Measurements from ENCODE around the gene VPS33A.

VPS33A gene

GRCh38 chr12:122185494-122186082 is 80.7 kb downstream of the VPS33A start:
- no peak overlapping the region for H3K27ac ChIP-seq
- no peak overlapping the region for H3K4me3 ChIP-seq

GRCh38 chr12:122185079-122185478 is 81.2 kb downstream of the VPS33A start:
- H3K27ac ChIP-seq = no peak overlapping the region
- no peak overlapping the region for H3K4me3 ChIP-seq

GRCh38 chr12:122184517-122184916 is 81.8 kb downstream of the VPS33A start:
- Histone ChIP-seq H3K4me3 (no peak overlapping the region), H3K27ac (no peak overlapping the region)

GRCh38 chr12:122183588-122183940 is 82.7 kb downstream of the VPS33A start:
- Histone ChIP-seq H3K4me3 (peak overlapping the region; percentile 37 to 60 (median 48)), H3K27ac (peak overlapping the region in 4 of 21 experiments; percentile 4 to 67 (median 48))

GRCh38 chr12:122182887-122183587 is 83.3 kb downstream of the VPS33A start, which contains the start of gene LRRC43:
LRRC43 (plus strand) TSS chr12:122183123; CDS start chr12:122183145, 22 bp downstream.
- Histone ChIP-seq H3K27ac (peak within 1 kb of the TSS in 11 of 21 experiments; percentile 4 to 67 (median 39)), H3K4me3 (peak within 1 kb of the TSS; percentile 37 to 60 (median 48))

Data from skin epidermis (tissue), 12 donors.